HG02970 (cell line): ENCODE results near the gene SKIC2.
A peak's percentile ranks its signal among the peaks of the same experiment; 100 is the strongest.
"Not testable (repeated sequence)": the region's sequence is repeated elsewhere in the genome, so short reads cannot be mapped to it uniquely, and the experiment has no call there.

Experiments
- ATAC-seq: cut with Tn5 transposase; IDR thresholded peaks from one replicate; pipeline ENCODE4 v1.9.1; 2021; ENCODE audit warnings: mild to moderate bottlenecking, moderate library complexity, moderate number of reproducible peaks; ENCODE audit not compliant: unreplicated experiment, low FRiP score

The SKIC2 gene

DNA sequence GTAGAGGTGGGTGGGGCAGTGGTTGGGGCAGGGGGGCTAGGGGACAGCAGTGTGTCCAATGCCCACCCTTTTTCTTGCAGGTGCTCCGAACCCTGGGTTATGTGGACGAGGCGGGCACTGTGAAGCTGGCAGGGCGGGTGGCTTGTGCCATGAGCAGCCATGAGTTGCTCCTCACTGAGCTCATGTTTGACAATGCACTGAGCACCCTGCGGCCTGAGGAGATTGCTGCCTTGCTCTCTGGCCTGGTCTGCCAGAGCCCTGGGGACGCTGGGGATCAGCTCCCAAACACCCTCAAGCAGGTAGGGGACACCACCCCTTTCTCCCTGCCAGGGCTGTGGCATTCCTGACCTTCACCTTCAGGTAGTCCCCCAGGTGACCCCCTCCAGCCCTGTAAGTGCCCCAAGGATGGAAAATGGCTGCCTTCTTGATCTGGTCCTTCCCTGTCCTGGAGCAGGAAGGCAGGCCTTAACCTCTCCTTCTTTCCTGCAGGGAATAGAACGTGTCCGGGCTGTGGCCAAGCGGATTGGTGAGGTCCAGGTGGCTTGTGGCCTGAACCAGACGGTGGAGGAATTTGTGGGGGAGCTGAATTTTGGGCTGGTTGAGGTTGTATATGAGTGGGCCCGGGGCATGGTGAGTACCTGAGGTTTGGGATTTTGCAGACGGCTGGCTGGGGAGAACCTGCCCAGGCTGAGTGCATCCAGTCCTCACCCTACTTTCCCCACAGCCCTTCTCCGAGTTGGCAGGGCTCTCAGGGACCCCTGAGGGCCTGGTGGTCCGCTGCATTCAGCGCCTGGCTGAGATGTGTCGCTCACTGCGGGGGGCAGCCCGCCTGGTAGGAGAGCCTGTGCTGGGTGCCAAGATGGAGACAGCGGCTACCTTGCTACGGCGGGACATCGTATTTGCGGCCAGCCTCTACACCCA, 10.1 kb downstream of the SKIC2 start:
- no peak for ATAC-seq

DNA sequence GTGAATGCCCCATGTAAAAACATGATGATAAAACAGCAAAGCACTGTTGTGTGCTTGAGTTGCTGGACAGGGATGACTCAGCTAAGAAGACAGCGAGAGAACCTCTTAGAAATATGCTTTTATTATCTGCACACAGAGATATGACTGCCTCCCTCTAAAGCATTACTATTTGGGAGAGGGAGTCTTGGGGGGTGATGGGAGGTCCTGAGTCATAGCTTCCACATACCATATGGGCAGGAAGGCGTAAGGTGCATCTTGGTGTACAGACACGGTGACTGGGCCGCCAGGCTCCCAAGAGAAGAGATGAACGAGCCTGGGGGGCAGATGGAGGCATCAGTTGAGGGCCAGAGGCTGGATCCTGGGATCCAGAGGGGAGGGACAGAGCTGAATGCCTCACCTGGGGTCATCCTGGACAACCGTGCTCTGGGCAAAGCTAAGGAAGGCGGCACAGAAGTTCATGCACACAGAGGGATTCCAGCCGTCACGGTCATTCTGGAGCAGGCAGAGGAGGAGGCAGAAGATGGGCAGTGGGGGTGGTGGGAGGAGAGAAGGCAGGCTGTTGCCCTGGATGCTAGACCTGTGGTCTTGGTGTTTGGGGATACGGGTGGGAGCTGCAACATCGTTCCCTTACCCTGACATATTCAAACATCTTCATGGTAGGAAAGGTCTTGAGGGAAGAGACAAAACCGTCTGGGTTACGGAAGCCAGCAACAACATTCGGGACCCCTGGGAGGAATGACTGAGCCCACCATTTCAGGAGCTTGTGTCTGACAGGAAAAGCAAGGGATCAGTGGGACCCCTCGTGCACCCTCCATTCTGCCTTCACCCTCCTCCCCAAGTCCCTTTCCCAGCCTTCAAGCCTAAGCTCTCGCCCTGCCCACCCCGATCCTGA, 11.0 kb downstream of the SKIC2 start:
- no peak for ATAC-seq

DNA sequence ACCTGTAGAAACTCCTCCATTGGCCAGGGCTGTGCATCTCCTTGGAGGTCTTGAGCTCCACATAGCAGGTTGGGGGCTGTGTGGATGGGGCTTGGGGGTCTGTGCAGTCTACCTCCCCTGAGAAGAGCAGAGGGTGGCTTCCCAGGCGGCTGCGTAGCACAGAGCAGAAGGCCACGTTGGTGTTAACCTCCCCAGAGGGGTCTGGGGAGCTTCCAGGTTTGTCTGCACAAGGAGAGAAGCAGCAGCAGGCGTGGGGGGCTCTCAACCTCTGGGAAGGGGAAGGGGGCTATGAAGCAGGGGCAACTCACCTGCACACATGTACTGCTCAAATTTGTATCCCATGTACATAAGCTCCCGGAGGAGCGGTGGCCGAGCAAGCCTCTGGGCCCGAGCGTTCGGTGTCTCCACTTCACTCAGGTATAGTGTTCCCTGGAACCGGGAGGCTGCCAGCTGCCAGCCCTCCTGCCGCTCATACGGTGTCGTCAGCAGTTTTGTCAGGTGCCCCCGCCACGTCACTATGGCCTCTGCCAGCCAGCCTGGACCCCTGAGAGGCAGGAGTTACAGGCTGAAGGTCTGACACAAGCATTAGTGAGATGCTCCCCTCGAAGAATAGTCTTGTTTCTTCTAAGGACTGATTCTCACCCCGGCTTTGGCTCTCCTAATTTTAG, 11.8 kb downstream of the SKIC2 start:
- no peak for ATAC-seq

DNA sequence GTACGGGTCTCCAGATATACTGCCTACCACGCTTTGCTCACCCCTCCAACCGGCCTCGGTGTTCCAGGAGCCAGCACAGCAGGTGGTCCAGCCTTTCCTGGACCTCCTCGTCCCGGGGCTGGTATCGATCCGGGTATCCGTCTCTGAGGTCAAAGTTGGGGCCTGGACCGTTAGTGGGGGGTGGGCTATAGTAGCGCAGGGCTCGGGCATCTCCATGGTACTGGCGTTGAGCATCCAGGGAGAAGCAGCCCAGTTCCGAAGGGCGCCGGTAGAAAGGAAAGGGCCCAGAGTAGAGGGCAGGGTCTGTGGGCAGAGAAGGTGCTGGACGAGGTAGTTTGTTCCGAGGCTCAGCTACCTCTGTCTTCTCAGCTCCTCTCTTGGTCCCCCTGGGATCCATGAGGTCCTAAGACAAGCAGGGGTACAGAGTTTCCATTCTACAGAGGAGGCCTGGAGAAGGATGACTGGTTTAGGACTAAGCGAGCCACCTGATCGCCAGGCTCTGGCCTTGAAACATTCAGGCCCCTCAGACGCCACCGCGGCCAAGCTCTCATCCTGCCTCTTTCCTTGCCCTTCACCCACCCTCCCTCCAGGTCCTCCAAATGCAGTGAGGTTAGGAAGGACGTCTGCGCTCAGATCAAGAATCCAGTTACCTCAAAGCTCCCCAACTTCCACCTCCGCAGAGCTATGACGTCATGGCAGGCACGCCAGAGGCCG, 12.5 kb downstream of the SKIC2 start:
- ATAC-seq, result no peak

DNA sequence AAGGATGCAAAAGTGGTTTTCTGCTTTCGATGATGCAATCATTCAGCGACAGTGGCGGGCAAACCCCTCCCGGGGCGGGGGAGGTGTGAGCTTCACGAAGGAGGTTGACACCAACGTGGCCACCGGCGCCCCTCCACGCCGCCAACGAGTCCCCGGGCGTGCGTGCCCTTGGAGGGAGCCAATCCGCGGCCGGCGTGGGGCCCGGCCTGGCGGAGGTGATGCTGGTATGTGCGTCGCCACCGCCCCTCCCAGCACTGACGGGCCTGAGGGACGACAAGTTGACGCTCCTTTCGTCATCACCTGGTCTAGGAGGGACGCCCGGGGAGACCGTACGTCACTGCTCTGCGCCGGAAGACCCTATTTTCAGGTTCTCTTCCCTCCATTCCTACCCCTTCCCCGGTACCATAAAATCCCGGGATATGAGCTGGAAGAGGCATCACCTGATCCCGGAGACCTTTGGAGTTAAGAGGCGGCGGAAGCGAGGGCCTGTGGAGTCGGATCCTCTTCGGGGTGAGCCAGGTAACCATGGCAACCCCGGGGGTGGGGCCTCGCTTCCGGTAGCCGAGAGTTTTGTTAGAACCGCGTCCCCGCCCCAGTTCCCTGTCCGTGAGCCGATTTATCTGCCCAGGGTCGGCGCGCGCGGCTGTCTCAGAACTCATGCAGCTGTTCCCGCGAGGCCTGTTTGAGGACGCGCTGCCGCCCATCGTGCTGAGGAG, 13.2 kb downstream of the SKIC2 start, which contains the start of gene DXO:
TSS of gene DXO (minus strand) at position 146 of the 716 bp plus-strand sequence. CDS start 463 bp downstream, outside the sequence.
- ATAC-seq, result peak; percentile 89

DNA sequence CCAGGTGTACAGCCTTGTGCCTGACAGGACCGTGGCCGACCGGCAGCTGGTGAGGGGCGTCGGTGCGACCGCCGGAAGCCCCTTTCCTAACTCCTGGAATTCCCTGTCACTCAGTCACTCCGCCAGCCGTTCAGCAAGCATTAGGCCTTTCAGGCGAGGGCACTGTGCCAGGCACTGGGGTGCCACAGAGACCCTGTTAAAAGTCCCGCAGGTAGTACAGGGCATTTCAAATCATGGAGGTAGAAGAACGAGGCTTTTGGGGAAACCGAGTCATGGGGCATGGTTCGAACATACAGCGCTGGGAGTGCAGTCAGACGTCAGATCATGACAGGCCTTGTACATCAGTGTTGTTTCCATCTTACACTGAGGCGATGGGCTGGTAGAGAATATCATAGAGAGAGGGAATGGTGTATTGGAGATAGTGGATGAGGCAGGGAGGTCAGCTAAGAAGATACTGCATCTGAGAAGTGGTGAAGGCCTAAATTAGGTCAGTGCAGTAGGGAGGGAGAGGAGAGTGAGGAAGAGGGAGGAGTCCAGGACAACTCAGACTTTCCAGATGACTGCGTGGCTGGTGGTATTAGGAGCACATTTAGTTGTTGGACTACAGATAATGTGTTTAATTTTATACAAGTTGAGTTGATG, 13.9 kb downstream of the SKIC2 start:
- ATAC-seq, result no peak

DNA sequence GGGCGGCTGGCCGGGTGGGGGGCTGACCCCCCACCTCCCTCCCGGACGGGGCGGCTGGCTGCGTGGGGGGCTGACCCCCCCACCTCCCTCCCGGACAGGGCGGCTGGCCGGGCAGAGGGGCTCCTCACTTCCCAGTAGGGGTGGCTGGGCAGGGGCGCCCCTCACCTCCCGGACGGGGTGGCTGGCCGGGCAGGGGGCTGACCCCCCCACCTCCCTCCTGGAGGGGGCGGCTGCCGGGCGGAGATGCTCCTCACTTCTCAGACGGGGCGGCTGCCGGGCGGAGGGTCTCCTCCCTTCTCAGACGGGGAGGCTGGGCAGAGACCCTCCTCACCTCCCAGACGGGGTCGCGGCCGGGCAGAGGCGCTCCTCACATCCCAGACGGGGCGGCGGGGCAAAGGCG, 17.1 kb downstream of the SKIC2 start:
- not testable (repeated sequence) for ATAC-seq

DNA sequence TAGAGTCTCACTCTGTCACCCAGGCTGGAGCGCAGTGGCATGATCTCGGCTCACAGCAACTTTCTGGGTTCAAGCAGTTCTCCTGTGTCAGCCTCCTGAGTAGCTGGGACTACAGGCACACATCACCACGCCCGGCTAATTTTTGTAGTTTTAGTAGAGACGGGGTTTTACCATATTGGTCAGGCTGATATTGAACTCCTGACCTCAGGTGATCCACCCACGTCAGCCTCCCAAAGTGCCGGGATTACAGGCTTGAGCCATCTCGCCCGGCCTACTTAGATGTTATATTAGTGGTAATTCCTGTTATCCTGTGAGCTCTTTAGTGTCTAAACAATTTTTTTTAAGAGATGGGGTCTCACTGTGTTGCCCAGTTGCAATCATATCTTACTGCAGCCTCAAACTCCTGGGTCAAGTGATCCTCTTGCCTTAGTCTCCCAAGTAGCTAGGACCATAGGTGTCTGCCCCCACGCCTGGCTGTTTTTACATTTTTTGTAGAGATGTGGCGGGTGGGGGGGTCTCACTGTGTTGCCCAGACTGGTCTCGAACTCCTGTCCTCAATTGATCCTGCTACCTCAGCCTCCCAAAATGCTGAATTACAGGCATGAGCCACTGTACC, 18.9 kb downstream of the SKIC2 start:
- ATAC-seq, result no peak

DNA sequence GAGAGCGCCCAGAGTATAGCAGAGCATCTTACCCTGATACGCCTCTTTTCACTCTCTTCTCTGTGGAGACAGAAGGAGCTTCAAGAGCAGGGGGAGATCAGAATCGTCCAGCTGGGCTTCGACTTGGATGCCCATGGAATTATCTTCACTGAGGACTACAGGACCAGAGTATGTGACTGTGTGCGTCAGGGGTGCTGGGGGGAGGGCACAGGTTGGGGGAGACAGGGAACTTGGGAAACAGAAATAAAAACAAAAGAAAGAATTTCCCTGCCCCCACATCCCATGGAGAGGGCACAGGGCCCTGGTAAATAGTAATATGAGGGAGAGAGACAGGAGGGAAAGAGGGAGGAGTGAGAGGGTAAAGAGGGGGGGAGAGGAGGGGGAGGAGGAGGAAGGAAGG, 19.9 kb downstream of the SKIC2 start:
- no peak for ATAC-seq

DNA sequence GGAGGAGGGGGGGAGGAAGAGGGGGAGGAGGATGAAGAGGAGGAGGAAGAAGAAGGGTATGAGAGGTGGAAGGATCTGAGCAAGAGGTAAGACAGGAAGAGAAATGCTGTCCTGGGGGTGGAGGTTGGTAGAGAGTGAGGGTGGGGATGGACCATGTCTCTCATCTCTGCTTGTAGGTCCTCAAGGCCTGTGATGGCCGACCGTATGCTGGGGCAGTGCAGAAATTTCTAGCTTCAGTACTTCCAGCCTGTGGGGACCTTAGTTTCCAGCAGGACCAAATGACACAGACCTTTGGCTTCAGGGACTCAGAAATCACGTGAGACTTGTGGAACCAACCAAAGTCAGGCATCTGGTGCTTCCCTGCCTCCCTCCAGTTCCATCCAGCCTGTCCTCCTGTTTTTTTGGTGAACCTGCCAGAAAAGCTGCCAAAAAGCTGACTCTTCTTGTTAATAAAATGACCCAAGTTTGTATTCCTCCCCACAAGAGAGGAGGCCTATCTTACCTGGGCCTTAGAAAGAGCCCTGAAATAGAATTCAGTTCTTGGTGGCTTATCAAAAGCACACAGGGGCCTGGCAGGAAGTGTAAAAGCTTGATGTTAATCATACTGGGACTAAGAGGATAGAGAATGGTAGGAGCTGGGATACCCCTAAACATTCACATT, 20.4 kb downstream of the SKIC2 start:
- ATAC-seq, result no peak

DNA sequence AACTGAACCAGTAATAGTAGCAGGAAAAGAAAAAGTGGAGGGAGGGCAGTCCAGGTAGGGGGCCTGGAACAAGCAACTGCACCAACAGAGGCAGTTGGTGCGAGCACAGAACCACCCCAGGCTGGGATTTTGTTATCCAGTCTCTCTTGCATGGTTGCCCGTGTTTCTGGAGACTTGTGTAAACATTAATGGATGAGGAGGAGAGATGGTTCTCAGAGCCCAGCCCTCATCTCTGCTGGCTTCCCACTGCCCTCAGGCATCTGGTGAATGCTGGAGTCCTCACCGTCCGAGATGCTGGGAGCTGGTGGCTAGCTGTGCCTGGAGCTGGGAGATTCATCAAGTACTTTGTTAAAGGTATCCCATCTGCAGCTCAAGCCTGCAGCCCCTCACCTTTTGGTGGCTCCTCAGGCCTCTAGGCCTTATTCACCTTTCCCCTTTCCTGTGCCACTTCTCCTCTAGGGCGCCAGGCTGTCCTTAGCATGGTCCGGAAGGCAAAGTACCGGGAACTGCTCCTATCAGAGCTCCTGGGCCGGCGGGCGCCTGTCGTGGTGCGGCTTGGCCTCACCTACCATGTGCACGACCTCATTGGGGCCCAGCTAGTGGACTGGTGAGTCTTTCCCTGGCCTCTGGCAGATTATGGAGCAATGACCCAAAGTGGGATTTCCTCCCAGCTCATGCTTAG, 21.4 kb downstream of the SKIC2 start:
- not testable (repeated sequence) for ATAC-seq

DNA sequence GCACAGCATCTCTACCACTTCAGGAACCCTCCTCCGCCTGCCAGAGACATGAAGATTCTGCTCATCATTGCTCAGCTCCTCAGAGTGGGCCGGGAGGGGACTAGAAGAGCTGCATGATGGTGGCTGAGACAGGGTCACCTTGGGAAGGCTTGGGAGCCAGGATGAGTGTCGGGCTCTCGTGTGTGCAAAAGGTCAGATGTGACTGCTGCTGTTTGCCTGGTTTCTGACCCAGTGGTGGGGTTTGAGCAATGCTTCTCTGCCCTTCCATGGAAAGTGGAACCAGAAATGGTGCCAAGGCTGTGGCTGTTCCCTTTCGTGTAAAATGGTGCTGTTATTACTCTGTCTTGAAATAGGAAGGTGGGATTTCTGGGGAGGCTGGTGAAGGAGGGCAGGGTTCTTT, 22.0 kb downstream of the SKIC2 start:
- not testable (repeated sequence) for ATAC-seq

DNA sequence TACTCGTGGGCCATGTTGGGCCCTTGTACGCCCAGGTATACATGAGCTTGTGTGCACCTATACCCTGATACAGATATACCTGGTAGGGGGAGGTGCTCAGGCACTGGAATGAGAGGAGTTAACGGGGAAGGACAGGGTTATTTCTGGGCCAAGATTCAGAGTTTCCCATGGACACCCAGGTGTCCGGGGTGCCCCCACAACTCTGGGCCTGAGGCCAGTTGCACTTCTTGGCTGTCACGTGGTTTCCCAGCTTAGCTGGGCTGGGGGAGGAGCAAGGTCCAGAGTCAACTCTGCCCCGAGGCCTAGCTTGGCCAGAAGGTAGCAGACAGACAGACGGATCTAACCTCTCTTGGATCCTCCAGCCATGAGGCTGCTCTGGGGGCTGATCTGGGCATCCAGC, 22.8 kb downstream of the SKIC2 start, which contains the start of gene C4A:
TSS of gene C4A (plus strand) at position 314 of the 400 bp plus-strand sequence. CDS start at position 365, 51 bp downstream.
- not testable (repeated sequence) for ATAC-seq

DNA sequence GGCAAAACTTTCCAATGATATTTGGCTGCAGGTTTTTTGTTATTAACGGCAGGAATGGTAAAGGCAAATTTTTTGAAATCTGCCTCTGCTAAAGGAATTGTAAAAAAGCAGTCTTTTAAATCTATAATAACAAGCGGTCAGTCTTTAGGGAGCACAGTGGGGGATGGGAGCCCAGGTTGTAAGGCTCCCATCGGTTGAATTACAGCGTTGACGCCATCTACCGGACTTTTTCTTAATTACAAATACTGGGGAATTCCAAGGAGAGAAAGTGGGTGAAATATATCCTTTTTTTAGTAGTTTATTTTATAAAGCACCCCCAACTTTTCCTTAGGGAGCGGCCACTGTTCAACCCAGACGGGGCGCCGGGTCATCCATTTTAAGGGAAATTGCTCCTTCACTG, 30.4 kb downstream of the SKIC2 start:
- ATAC-seq, result not testable (repeated sequence)

DNA sequence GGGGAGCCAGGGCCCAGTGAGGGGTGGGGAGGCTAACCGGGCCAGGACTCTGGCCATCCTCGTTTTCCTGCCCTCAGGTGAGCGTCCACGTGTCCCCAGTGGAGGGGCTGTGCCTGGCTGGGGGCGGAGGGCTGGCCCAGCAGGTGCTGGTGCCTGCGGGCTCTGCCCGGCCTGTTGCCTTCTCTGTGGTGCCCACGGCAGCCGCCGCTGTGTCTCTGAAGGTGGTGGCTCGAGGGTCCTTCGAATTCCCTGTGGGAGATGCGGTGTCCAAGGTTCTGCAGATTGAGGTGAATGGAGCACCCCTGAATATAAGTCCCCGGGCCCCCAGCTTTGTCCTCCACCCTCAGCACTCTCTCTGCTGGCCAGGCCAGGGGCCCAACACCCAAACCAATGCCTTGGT, 35.4 kb downstream of the SKIC2 start:
- ATAC-seq, result not testable (repeated sequence)

DNA sequence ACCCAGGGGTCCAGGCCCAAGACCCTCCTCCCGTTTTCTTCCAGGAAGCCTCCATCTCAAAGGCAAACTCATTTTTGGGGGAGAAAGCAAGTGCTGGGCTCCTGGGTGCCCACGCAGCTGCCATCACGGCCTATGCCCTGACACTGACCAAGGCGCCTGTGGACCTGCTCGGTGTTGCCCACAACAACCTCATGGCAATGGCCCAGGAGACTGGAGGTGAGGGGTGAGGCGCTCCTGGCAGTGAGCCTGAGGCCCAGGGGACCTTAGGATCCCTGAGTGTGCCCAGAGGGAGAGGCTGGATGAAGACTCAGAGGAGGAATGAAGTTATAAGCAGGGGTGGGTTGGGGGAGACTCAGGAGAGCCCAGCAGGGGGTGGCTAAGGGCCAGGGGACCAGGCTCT, 37.4 kb downstream of the SKIC2 start:
- not testable (repeated sequence) for ATAC-seq
